ENCODE results near the gene CCDC60.

Gene CCDC60

DNA sequence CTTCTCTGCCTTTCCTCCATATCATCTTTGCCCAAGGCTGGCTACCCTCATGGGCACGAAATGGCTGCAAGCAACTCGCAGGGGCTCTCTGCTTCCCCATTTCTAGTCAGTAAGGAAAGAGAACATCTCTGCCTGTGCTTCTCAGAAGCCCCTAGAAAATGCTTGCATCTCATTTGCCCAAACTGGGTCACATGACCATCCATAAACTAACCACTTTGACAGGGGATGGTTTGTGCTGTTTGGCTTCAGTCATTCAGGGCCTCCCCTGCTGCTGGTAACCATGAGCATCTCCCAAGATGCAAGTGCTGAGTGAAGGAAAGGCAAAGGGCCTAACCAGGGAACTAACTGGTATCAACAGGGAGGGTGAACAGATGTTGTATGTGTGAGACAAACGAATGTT is 91.1 kb downstream of the CCDC60 start:
- Mint-ChIP-seq H3K36me3 (no peaks in the 10 kb centered on the region), H3K4me1 (ENCODE audit: low read depth) (no peaks in the 10 kb centered on the region), H3K27me3 (peaks cover 17% of the 10 kb centered on the region), H3K4me3 (no peak overlapping the region), H3K9me3 (ENCODE audit: low read depth) (peaks cover 4% of the 10 kb centered on the region), H3K27ac (no peak overlapping the region)

DNA sequence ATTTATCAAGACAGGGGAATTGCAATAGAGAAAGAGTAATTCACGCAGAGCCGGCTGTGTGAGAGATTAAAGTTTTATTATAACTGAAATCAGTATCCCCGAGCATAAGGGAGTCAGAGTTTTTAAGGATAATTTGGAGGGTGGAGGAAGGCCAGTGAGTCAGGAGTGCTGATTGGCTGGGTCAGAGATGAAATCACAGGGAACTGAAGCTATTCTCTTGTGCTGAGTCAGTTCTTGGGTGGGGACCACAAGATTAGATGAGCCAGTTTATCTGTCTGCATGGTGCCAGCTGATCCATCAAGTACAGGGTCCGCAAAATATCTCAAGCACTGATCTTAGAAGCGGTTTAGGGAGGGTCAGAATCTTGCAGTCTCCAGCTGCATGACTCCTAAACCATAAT is 96.6 kb downstream of the CCDC60 start:
- Mint-ChIP-seq H3K36me3 (no peaks in the 10 kb centered on the region), H3K9me3 (ENCODE audit: low read depth) (peaks cover 6% of the 10 kb centered on the region), H3K4me1 (ENCODE audit: low read depth) (no peaks in the 10 kb centered on the region), H3K4me3 (no peak overlapping the region), H3K27ac (no peak overlapping the region), H3K27me3 (peaks cover 9% of the 10 kb centered on the region)

DNA sequence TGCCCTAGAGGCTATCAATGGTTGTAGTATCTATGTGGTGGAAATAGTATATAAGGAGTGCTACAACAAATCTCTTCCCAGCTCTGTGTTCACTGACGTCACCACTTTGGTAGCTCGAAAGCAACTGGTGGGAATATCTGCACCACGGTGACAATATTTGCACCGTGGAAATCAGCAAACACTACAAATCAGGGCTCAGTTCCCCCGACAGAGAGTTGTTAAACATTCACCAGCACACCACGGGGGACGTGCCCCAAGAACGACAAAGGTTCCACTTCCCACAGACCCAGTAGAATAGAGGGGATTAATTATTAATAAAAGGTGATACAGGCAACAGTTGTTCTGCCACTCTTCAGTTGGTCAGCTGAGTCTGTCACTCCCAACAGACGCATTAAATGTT is 98.4 kb downstream of the CCDC60 start:
- Mint-ChIP-seq H3K9me3 (ENCODE audit: low read depth) (peaks cover 6% of the 10 kb centered on the region), H3K4me1 (ENCODE audit: low read depth) (no peaks in the 10 kb centered on the region), H3K36me3 (no peaks in the 10 kb centered on the region), H3K27me3 (peaks cover 7% of the 10 kb centered on the region), H3K27ac (no peak overlapping the region), H3K4me3 (no peak overlapping the region)

DNA sequence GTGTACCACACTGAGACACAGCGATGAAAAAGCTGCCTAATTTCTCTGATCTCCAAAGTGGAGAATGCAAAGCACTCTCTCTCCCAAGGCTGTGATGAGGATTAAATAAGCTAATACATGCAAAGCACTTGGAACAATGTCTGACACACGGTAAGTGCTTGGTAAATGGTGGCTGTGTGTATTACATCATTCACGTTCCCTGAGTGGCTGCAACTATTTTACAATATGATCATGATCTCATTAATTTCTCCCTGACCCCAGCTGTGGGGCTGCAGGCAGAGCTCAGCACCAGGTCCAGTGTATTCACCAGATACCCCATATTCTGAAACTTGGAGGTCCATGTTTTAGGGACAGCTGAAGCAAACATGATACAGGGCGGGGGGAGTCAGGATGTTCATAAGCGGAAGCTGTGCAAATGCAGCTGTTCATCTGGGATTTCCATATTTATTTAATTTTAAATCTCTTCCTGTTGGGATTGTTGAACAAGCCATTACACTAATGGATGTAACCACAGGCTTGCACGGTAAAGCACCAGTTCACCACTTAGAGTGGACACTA is 106.4 kb downstream of the CCDC60 start:
- peaks cover 3% of the 10 kb centered on the region for H3K4me1 Mint-ChIP-seq (ENCODE audit: low read depth)

DNA sequence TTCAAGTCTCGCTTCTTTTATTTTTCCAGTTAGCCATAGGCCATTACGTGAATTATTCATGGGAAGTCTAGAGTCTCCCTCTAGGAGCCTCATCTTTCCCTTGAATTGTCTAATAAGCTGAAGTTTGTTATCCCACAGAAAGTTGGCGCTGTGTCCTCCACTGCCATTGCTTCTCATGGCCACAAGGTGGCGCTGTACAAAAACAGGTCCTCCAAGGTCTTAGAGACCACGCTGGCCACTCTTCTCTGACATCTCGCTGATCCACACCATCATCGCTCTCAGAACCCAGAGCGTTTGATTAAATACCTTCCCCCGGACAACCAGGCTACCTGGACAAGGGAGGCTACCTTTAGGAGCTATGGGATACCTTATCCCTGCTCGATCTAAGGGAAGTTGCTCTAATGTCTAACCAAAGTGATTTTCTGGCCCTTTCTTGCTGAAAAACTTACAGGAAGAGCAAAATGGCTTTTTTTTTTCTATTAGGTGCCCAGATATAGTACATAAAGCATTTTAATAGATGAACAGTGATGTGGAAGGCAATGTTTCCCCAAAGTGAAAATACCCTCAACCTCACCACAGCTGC is 110.0 kb downstream of the CCDC60 start:
- Mint-ChIP-seq H3K27ac (no peak overlapping the region), H3K4me1 (ENCODE audit: low read depth) (peaks cover 3% of the 10 kb centered on the region), H3K27me3 (peaks cover 17% of the 10 kb centered on the region), H3K4me3 (no peak overlapping the region), H3K9me3 (ENCODE audit: low read depth) (no peaks in the 10 kb centered on the region), H3K36me3 (no peaks in the 10 kb centered on the region)

More for the DNA sequence above, 106.4 kb downstream of the CCDC60 start:
- Mint-ChIP-seq H3K36me3 (no peaks in the 10 kb centered on the region), H3K27me3 (peaks cover 18% of the 10 kb centered on the region), H3K4me3 (no peak overlapping the region), H3K9me3 (ENCODE audit: low read depth) (no peaks in the 10 kb centered on the region), H3K27ac (no peak overlapping the region)

DNA sequence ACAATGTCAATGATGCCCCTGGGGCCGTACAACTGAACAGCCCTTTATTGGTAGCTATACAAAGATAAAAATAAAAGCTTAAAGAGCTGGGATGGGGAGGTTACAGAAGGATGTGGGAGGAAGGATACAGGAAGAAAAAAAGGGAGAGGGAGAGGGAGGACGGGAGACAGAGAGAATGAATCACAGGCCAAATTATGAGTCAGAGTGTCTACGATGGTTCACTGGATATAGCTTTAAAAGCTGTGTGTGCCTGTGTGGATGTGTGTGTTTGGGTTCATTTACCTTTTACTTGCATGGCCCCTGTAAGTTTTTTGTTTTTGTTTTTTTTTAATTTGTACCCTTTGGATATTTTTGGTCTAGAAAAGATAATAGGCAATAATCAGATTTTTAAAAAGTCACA is 111.9 kb downstream of the CCDC60 start:
- no peak overlapping the region for H3K27ac Mint-ChIP-seq
- H3K4me3 Mint-ChIP-seq, result no peak overlapping the region
- H3K4me1 Mint-ChIP-seq (ENCODE audit: low read depth), result peaks cover 3% of the 10 kb centered on the region
- no peaks in the 10 kb centered on the region for H3K36me3 Mint-ChIP-seq
- H3K27me3 Mint-ChIP-seq, result peaks cover 15% of the 10 kb centered on the region
- H3K9me3 Mint-ChIP-seq (ENCODE audit: low read depth), result no peaks in the 10 kb centered on the region

DNA sequence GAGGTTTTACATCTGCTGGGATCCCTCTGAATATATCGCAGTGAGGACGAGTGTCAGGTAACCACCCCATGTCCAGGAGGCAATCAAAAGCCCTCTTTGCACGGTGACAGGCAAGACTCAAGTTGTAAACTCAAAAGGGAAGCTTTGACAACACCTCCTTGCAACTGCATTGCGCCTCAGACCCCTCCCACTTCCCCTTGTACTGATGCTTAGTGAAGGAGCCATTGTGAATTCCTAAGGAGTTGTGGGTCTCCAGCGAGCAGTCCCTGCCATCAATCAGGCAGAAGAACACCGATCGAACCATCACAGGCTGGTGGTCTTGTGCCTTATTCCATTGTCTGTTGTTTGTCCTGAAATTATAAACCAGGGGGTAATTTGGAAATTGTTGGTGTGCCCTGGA is 112.6 kb downstream of the CCDC60 start:
- no peaks in the 10 kb centered on the region for H3K9me3 Mint-ChIP-seq (ENCODE audit: low read depth)
- H3K27ac Mint-ChIP-seq, result no peak overlapping the region
- H3K27me3 Mint-ChIP-seq, result peaks cover 15% of the 10 kb centered on the region
- H3K4me1 Mint-ChIP-seq (ENCODE audit: low read depth), result peaks cover 3% of the 10 kb centered on the region
- H3K36me3 Mint-ChIP-seq, result no peaks in the 10 kb centered on the region
- H3K4me3 Mint-ChIP-seq, result no peak overlapping the region

DNA sequence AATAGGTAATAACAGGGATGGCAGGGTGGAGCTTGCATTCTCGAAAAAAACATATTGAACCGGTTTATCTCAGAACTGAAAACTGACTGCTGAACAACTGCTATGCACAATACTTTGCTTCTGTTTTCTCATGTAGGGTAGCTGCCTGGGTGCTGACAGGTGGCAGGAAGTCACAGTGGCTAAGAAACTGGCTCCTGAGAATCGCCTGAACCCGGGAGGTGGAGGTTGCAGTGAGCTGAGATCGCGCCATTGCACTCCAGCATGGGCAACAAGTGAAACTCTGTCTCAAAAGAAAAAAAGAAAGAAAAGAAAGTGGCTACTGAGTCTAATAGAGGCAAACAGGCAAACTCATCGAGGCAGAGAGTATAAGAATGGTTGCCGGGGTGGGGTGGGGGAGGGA is 113.1 kb downstream of the CCDC60 start:
- Mint-ChIP-seq H3K4me3 (no peak overlapping the region), H3K27ac (no peak overlapping the region), H3K4me1 (ENCODE audit: low read depth) (peaks cover 3% of the 10 kb centered on the region), H3K36me3 (no peaks in the 10 kb centered on the region), H3K27me3 (peaks cover 16% of the 10 kb centered on the region), H3K9me3 (ENCODE audit: low read depth) (no peaks in the 10 kb centered on the region)

DNA sequence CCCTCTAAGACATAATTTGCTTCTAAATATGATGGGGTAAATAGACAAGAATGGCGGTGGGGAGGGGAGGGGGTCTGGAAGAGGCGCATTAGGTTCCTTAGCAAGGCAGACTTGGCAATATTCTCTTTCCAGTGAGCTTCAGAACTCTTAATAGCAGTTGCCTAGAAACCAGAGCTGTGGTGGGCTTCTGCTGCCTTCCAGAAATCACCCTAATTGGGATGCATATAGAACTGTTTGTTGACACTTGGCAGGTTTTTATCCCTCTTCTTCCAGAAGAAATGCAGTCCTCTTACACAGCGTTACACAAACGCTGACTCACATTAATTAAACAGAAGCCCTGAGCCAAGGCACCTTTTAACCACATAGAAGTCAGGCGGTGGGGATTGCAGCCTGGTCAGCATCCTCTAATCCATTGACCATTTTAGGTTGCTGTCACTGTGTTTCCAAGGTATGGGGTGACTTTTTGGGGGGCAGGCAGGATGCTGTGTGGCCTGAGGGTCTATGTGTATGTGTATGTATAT is 114.1 kb downstream of the CCDC60 start:
- no peaks in the 10 kb centered on the region for H3K36me3 Mint-ChIP-seq
- peaks cover 16% of the 10 kb centered on the region for H3K27me3 Mint-ChIP-seq
- H3K4me3 Mint-ChIP-seq, result no peak overlapping the region
- no peak overlapping the region for H3K27ac Mint-ChIP-seq
- no peaks in the 10 kb centered on the region for H3K9me3 Mint-ChIP-seq (ENCODE audit: low read depth)
- peaks cover 3% of the 10 kb centered on the region for H3K4me1 Mint-ChIP-seq (ENCODE audit: low read depth)

DNA sequence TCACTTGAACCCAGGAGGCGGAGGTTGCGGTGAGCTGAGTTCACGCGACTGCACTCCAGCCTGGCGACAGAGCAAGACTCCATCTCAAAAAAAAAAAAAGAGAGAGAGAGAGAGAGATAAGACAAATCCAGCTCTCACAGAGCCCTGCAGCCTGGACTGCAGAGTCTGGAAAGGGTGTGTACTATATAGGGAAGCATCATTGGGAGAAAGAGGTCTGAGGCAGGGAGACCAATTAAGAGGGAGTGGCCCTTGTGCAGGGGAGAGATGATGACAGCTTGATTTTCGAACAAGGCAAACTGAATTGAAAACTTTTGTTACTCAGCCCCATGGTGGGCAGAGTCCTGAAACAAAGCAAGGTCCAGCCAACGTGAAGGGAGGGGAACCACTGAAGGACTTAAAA is 116.2 kb downstream of the CCDC60 start:
- Mint-ChIP-seq H3K36me3 (no peaks in the 10 kb centered on the region), H3K27ac (no peak overlapping the region), H3K4me3 (no peak overlapping the region), H3K4me1 (ENCODE audit: low read depth) (no peaks in the 10 kb centered on the region), H3K27me3 (peaks cover 16% of the 10 kb centered on the region), H3K9me3 (ENCODE audit: low read depth) (no peaks in the 10 kb centered on the region)

DNA sequence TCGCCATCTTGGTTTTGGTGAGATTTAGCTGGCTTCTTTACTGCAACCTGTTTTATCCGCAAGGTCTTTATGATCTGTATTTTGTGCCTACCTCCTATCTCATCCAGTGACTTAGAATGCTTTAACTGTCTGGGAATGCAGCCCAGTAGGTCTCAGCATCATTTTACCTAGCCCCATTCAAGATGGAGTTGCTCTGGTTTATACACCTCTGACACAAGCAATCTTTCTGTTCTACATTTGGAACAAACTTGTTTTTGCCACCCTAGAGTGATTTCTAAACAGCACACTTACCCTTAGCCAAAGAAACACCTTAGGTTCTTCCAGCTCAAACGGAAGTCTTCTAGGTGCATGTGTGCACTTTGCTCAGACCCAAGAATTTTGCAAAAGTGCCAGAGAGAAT is 122.3 kb downstream of the CCDC60 start:
- Mint-ChIP-seq H3K27me3 (peaks cover 17% of the 10 kb centered on the region), H3K36me3 (no peaks in the 10 kb centered on the region), H3K9me3 (ENCODE audit: low read depth) (peaks cover 5% of the 10 kb centered on the region), H3K4me3 (no peak overlapping the region), H3K27ac (no peak overlapping the region), H3K4me1 (ENCODE audit: low read depth) (no peaks in the 10 kb centered on the region)

DNA sequence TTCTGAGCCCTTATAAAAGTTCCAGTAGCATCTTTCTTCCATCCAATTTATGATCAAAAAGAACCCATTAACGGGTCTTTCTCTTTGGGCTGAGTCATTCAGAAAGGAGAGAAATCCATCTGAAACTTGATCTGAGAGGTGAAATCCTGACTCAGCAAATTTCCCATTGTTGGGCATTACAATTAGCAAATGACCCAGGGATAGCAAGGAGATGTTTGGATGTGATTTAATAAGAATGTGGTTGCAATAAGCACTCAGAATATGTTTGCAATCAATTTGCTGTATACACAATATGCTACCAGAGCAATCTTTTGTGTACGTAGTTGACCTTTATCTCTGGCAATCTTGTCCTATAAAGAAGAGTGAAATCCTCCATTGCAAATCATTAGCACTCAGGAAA is 122.7 kb downstream of the CCDC60 start:
- H3K27me3 Mint-ChIP-seq, result peaks cover 17% of the 10 kb centered on the region
- H3K27ac Mint-ChIP-seq, result no peak overlapping the region
- peaks cover 5% of the 10 kb centered on the region for H3K9me3 Mint-ChIP-seq (ENCODE audit: low read depth)
- H3K36me3 Mint-ChIP-seq, result no peaks in the 10 kb centered on the region
- H3K4me1 Mint-ChIP-seq (ENCODE audit: low read depth), result no peaks in the 10 kb centered on the region
- no peak overlapping the region for H3K4me3 Mint-ChIP-seq

DNA sequence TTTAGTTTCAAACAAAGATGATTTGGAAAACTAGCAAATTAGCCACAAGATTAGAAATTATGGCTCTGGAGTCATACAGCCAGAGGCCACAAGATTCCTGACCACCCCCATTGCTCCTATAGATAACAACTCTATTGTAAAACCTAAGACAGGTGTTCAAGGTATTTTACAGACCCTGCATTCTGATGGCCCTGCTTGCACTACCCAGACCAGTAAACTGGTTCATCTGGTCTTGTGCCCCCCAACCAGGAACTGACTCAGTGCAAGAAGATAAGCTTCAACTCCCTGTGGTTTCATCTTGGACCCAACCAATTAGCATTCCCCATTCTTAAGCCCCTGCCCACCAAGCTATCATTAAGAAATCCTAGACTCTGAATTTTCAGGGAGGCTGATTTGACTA is 125.0 kb downstream of the CCDC60 start:
- Mint-ChIP-seq H3K4me1 (ENCODE audit: low read depth) (no peaks in the 10 kb centered on the region), H3K9me3 (ENCODE audit: low read depth) (peaks cover 5% of the 10 kb centered on the region), H3K36me3 (no peaks in the 10 kb centered on the region), H3K4me3 (no peak overlapping the region), H3K27ac (no peak overlapping the region), H3K27me3 (peaks cover 11% of the 10 kb centered on the region)

DNA sequence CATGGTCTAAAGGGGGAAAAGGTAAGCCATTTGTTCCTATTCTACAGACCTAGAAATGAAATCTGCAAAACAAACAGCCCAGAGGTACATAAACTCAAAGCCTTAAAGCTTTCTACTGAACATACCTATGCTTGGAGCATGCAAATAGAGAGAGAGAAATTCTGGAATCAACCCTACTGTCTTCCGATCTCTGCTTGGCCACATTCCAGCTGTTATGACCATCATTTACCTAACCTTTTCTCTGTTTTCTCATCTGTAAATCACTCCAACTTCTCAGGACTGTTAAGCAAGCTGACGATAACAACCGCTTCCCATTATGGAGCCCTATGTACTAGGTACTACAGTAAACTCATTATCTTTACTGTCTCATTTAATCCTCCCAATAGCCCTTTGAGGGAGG is 126.3 kb downstream of the CCDC60 start:
- Mint-ChIP-seq H3K9me3 (ENCODE audit: low read depth) (peaks cover 5% of the 10 kb centered on the region), H3K4me1 (ENCODE audit: low read depth) (no peaks in the 10 kb centered on the region), H3K4me3 (no peak overlapping the region), H3K36me3 (no peaks in the 10 kb centered on the region), H3K27ac (no peak overlapping the region), H3K27me3 (peaks cover 8% of the 10 kb centered on the region)

DNA sequence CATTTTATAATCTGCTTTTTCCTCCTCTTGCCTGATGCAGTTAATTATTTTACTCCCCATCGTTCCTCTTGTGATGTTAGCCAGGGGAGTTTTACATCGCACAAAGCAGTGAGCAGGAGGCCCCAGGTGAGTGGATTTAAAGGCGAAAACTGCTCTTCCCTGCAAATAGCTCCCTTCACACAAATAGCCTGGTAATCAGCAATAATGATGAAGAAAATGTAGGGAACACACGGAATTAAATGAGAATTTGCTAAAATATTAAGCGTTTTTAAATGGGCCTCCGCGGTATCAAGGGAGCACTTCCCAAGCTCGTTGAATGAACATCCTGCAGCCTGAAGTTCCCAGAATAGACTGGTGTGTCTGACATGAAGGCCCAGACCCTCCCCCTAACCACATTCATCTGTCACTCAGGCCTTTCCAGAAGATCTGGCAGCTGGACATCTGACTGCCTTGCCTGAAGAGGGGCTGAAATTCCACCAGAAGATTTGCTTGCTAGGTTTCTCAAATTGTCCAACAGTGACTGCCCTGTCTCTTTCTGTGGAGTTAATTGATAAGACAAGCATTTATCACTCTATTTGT is 127.2 kb downstream of the CCDC60 start:
- peaks cover 5% of the 10 kb centered on the region for H3K9me3 Mint-ChIP-seq (ENCODE audit: low read depth)
- H3K27ac Mint-ChIP-seq, result no peak overlapping the region
- peaks cover 6% of the 10 kb centered on the region for H3K27me3 Mint-ChIP-seq
- no peaks in the 10 kb centered on the region for H3K4me1 Mint-ChIP-seq (ENCODE audit: low read depth)
- H3K4me3 Mint-ChIP-seq, result no peak overlapping the region
- H3K36me3 Mint-ChIP-seq, result no peaks in the 10 kb centered on the region
